ENCODE measurements around the gene DPH5.

DNA sequence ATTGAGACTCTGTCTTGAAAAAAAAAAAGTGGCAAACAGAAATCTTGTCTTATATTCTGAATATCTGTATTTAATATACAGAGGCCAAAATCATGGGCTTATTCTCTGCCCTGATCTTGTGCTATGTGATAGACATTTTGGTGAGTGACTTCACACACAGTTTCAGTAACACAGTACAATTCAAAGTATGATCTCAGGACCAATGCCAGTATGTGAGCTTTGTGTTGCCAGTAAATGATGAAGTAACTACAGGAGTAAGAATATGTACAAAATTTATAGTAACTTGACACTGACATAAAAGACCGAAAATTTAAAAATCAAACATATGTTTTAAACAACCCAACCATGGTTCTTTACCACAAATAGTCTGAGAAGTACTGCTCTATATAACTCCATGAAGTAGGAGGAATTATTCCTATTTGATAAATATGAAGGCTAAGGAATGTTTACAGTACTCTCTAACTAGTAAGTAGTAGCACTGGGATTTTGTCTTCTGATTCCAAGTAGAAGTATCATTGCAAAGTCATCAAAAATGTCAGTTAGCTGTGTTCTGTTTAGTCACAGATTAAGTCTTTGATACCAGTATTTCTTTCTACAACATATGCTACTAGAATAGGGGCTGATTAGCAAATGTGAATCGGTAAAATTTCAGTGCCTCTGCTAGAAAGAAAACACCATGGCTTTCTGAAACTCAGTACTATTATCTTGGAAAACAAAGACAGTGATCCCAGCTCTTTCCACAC lies 25.3 kb downstream of the DPH5 start:
- TF ChIP-seq NRF1 (conservative IDR thresholded peaks at IDR 0.05; ENCODE audit: low read depth, low read length) (no peak), POLR2A (IDR thresholded peaks at IDR 0.05; ENCODE audit: low read depth, low read length) (no peak)
- TF ChIP-seq, protein P1, sequence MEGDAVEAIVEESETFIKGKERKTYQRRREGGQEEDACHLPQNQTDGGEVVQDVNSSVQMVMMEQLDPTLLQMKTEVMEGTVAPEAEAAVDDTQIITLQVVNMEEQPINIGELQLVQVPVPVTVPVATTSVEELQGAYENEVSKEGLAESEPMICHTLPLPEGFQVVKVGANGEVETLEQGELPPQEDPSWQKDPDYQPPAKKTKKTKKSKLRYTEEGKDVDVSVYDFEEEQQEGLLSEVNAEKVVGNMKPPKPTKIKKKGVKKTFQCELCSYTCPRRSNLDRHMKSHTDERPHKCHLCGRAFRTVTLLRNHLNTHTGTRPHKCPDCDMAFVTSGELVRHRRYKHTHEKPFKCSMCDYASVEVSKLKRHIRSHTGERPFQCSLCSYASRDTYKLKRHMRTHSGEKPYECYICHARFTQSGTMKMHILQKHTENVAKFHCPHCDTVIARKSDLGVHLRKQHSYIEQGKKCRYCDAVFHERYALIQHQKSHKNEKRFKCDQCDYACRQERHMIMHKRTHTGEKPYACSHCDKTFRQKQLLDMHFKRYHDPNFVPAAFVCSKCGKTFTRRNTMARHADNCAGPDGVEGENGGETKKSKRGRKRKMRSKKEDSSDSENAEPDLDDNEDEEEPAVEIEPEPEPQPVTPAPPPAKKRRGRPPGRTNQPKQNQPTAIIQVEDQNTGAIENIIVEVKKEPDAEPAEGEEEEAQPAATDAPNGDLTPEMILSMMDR (IDR thresholded peaks at IDR 0.05 in 2 of 3, conservative IDR thresholded peaks at IDR 0.05 in 1 of 3; ENCODE audit: control insufficient read depth in 2 of 3, extremely low read depth in 1 of 3, insufficient read depth in 1 of 3, low read depth in 3 of 3, low read length in 3 of 3) = no peak

Measured in GM12878 (cell line).